Measurements from ENCODE around the gene SNRNP25. TPM values are rescaled to one million over a fixed set of nuclear protein-coding genes. Genes with fewer than 3 reads are reported as not detected.

Gene SNRNP25
- total and polyA plus RNA-seq, 2 donors (not counting 1 experiment from before 2014, with no cell fraction given) = 25.5 to 32.8 TPM

DNA sequence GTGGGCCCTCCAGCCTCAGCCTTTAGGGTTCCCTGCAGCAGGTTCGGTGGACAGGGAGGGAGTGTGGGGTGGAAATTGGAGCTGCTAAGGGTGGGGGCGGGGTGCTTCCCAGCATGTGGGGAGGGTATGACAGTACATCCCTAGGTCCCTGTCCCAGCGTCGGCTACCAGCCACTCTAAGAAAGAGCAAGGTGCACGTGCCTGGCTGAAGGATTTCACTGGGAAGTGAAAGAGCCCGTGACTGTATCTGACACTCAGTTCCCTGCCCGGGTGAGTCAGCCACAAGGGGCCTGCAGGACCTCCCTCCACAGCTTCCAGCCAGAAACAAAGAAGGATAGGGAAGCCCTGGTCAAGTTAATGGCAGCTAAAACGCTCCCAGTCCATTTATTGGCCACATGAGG is 4.1 kb downstream of the SNRNP25 start:
- peaks cover 3 to 13% of the 10 kb centered on the region in 2 donors for H3K4me1 ChIP-seq (ENCODE audit: control insufficient read depth in 2 of 2, insufficient read depth in 2 of 2, low read length in 2 of 2)
- no peaks in the 10 kb centered on the region for H3K27me3 Mint-ChIP-seq
- peaks cover 11% of the 10 kb centered on the region for H3K79me2 ChIP-seq (ENCODE audit: control insufficient read depth, insufficient read depth, low read length)
- ATAC-seq (ENCODE audit: low read depth) (no peak), DNase-seq (no peak)
- no peak overlapping the region for H3K27ac Mint-ChIP-seq
- H3K4me1 Mint-ChIP-seq = peaks cover 16% of the 10 kb centered on the region
- H3K36me3 ChIP-seq (replicated peaks in 1 of 2; ENCODE audit: control extremely low read depth in 1 of 2, control insufficient read depth in 1 of 2, extremely low read depth in 1 of 2, insufficient read depth in 2 of 2, low read length in 1 of 2) = peaks cover 0 to 25% of the 10 kb centered on the region in 2 experiments
- 92% methylated on average over 8 of the region's 8 CpGs for WGBS (ENCODE audit: insufficient coverage)
- H3K4me3 Mint-ChIP-seq = no peak overlapping the region
- ChIA-PET CTCF (interaction anchor here (2.4 to 3.0 kb wide), 2 partner anchors 8 to 39 kb away, joined by 9 to 19 read pairs; no protein-coding TSS in a partner anchor), POLR2A (no interaction called here)
- H3K9me3 Mint-ChIP-seq (ENCODE audit: insufficient read depth) = no peaks in the 10 kb centered on the region
- no peaks in the 10 kb centered on the region for H4K20me1 ChIP-seq (ENCODE audit: control insufficient read depth, insufficient read depth, low read length, poor library complexity, severe bottlenecking)
- H3K4me3 ChIP-seq (ENCODE audit: control extremely low read depth in 1 of 5, extremely low read depth in 1 of 5, insufficient read depth in 1 of 5, low read depth in 2 of 5, low read length in 4 of 5) = no peak overlapping the region
- no peak overlapping the region for H3K4me2 ChIP-seq (replicated peaks; ENCODE audit: low read depth, low read length, poor library complexity, severe bottlenecking)
- no peak overlapping the region for H2AFZ ChIP-seq (ENCODE audit: insufficient read depth, low read depth, low read length, poor library complexity, severe bottlenecking)
- no peaks in the 10 kb centered on the region for H3K9me3 ChIP-seq (ENCODE audit: control extremely low read depth in 1 of 3, control insufficient read depth in 2 of 3, insufficient read depth in 1 of 3, low read length in 2 of 3)
- no peak for TF ChIP-seq EZH2 (IDR thresholded peaks at IDR 0.05; ENCODE audit: borderline replicate concordance, insufficient read depth, low read depth, low read length, poor library complexity, severe bottlenecking)
- TF ChIP-seq, protein P1, sequence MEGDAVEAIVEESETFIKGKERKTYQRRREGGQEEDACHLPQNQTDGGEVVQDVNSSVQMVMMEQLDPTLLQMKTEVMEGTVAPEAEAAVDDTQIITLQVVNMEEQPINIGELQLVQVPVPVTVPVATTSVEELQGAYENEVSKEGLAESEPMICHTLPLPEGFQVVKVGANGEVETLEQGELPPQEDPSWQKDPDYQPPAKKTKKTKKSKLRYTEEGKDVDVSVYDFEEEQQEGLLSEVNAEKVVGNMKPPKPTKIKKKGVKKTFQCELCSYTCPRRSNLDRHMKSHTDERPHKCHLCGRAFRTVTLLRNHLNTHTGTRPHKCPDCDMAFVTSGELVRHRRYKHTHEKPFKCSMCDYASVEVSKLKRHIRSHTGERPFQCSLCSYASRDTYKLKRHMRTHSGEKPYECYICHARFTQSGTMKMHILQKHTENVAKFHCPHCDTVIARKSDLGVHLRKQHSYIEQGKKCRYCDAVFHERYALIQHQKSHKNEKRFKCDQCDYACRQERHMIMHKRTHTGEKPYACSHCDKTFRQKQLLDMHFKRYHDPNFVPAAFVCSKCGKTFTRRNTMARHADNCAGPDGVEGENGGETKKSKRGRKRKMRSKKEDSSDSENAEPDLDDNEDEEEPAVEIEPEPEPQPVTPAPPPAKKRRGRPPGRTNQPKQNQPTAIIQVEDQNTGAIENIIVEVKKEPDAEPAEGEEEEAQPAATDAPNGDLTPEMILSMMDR (IDR thresholded peaks at IDR 0.05) = no peak
- H3K9ac ChIP-seq (ENCODE audit: low read length) = no peak overlapping the region
- H3K27me3 ChIP-seq (replicated peaks in 1 of 4; ENCODE audit: control extremely low read depth in 1 of 4, control insufficient read depth in 3 of 4, insufficient read depth in 4 of 4, low read length in 3 of 4) = no peaks in the 10 kb centered on the region
- H3K27ac ChIP-seq (ENCODE audit: low read length in 2 of 2) = no peak overlapping the region
- intact Hi-C loops (cut with micrococcal nuclease) = no loop called here

DNA sequence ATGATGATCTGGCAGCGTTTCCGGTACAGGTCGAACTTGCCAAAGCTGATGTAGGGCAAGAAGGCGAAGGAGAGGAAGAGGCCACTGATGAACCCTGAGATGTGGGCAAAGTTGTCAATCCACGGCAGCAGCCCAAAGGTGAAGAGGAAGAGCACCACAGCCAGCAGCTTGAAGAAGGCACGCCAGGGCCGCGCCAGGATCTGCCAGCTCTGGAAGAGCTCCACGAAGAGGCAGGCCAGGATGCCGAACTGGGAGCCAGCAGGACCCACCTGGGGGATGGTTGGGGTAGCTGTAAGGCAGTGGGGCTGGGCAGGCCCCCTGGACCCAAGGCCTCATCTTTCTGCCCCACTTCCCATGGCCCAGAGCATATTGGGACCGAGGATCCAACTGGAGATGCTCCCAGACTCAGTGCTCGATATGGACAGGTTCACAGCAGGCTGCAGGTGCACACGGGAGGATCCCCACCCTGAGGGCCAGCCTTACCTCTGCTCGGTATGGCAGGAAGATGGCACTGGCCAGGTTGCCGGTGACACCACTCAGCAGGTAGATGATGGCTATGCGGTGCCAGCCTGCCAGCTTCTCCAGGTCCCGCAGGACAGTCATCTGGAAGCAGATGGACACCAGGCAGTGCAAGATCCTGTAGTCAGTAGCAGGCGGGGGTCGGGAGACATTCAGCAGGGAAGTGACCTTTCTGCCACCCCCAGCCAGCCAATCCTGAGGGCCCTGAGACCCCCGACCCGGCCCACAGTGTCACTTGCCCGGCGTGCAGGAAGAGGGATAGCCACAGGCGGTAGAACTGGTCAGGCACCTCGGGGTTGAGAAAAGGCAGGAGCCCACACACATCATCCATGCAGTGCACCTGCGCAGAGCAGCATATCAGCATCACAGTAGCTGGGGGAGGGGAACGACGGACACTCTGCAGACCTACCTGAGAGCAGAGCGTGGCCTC is 5.1 kb downstream of the SNRNP25 start:
- 94% methylated on average over 28 of the region's 29 CpGs for WGBS (ENCODE audit: insufficient coverage)
- CTCF ChIA-PET = interaction anchor here (2.6 kb wide), 1 partner anchor 38 kb away, joined by 14 read pairs; no protein-coding TSS in a partner anchor

More for the DNA sequence above, 5.1 kb downstream of the SNRNP25 start:
- no peak overlapping the region for H3K27ac ChIP-seq (ENCODE audit: low read length in 2 of 2)
- Mint-ChIP-seq H3K27ac (no peak overlapping the region), H3K27me3 (no peaks in the 10 kb centered on the region), H3K4me3 (no peak overlapping the region), H3K4me1 (peaks cover 9% of the 10 kb centered on the region), H3K9me3 (ENCODE audit: insufficient read depth) (no peaks in the 10 kb centered on the region)
- H4K20me1 ChIP-seq (ENCODE audit: control insufficient read depth, insufficient read depth, low read length, poor library complexity, severe bottlenecking) = no peaks in the 10 kb centered on the region
- H3K4me2 ChIP-seq (replicated peaks; ENCODE audit: low read depth, low read length, poor library complexity, severe bottlenecking) = no peak overlapping the region
- ATAC-seq (ENCODE audit: low read depth) (no peak), DNase-seq (no peak)
- H3K27me3 ChIP-seq (replicated peaks in 1 of 4; ENCODE audit: control extremely low read depth in 1 of 4, control insufficient read depth in 3 of 4, insufficient read depth in 4 of 4, low read length in 3 of 4) = no peaks in the 10 kb centered on the region
- intact Hi-C loops (cut with micrococcal nuclease) = no loop called here
- no peaks in the 10 kb centered on the region for H3K9me3 ChIP-seq (ENCODE audit: control extremely low read depth in 1 of 3, control insufficient read depth in 2 of 3, insufficient read depth in 1 of 3, low read length in 2 of 3)
- peaks cover 11% of the 10 kb centered on the region for H3K79me2 ChIP-seq (ENCODE audit: control insufficient read depth, insufficient read depth, low read length)
- no peak overlapping the region for H2AFZ ChIP-seq (ENCODE audit: insufficient read depth, low read depth, low read length, poor library complexity, severe bottlenecking)
- H3K4me3 ChIP-seq (ENCODE audit: control extremely low read depth in 1 of 5, extremely low read depth in 1 of 5, insufficient read depth in 1 of 5, low read depth in 2 of 5, low read length in 4 of 5) = no peak overlapping the region
- peaks cover 0 to 25% of the 10 kb centered on the region in 2 experiments for H3K36me3 ChIP-seq (replicated peaks in 1 of 2; ENCODE audit: control extremely low read depth in 1 of 2, control insufficient read depth in 1 of 2, extremely low read depth in 1 of 2, insufficient read depth in 2 of 2, low read length in 1 of 2)
- no peak overlapping the region for H3K9ac ChIP-seq (ENCODE audit: low read length)
- peaks cover 3 to 11% of the 10 kb centered on the region in 2 donors for H3K4me1 ChIP-seq (ENCODE audit: control insufficient read depth in 2 of 2, insufficient read depth in 2 of 2, low read length in 2 of 2)
- POLR2A ChIA-PET = no interaction called here
- TF ChIP-seq EZH2 (IDR thresholded peaks at IDR 0.05; ENCODE audit: borderline replicate concordance, insufficient read depth, low read depth, low read length, poor library complexity, severe bottlenecking) = no peak
- TF ChIP-seq, protein P1 (IDR thresholded peaks at IDR 0.05) = no peak

Measured in B cell (primary cell).